ENCODE data around the gene RBP2. TPM values are rescaled to one million over a fixed set of nuclear protein-coding genes. Genes with fewer than 3 reads are reported as not detected.

Gene RBP2
- total RNA-seq, result not detected

GRCh38 chr3:139476348-139476747 is at the start of gene RBP2:
RBP2 (minus strand) TSS chr3:139476516; CDS start chr3:139476459, 57 bp downstream.

Other genes with a start within 250 kb of the RBP2 start
- gene MRPS22, start 132.5 kb downstream of the RBP2 start, total RNA-seq, result 53.2 TPM
- gene COPB2, start 86.9 kb downstream of the RBP2 start, total RNA-seq, result 108 TPM
- 37.2 TPM for gene RBP1, start 63.2 kb upstream of the RBP2 start, total RNA-seq
- 13.5 TPM for gene NMNAT3, start 201.5 kb upstream of the RBP2 start, total RNA-seq